Measurements from ENCODE around the gene C14orf119. TPM values are rescaled to one million over a fixed set of nuclear protein-coding genes. Genes with fewer than 3 reads are reported as not detected.

Gene C14orf119
- total RNA-seq, 1 experiment from 2014 or later: 54.5 TPM

GRCh38 chr14:23139874-23140273 is 44.6 kb downstream of the C14orf119 start:
- BruUV-seq (replicated peaks): no TSS peak
- H3K4me3 ChIP-seq (ENCODE audit: low read depth, low read length, poor library complexity, severe bottlenecking): no peak overlapping the region
- no peak overlapping the region for H3K27ac ChIP-seq (ENCODE audit: low read depth, low read length, poor library complexity, severe bottlenecking)
- peaks cover 40% of the 10 kb centered on the region for H3K4me1 ChIP-seq (ENCODE audit: insufficient read depth, low read length, poor library complexity, severe bottlenecking)
- H3K9me3 ChIP-seq (ENCODE audit: low read depth, low read length, poor library complexity, severe bottlenecking): no peaks in the 10 kb centered on the region
- POLR2A ChIA-PET (ENCODE audit: low non-redundant PET): no interaction called here
- no peaks in the 10 kb centered on the region for H3K36me3 ChIP-seq (ENCODE audit: insufficient read depth, low read length, poor library complexity, severe bottlenecking)
- intact Hi-C loops (cut with micrococcal nuclease; ENCODE audit: unreplicated experiment): no loop called here
- H3K27me3 ChIP-seq (replicated peaks; ENCODE audit: insufficient read depth, low read depth, low read length, poor library complexity): no peaks in the 10 kb centered on the region
- no peak for DNase-seq (ENCODE audit: low spot score)
- TF ChIP-seq EZH2 (IDR thresholded peaks at IDR 0.05; ENCODE audit: borderline replicate concordance, low read depth, low read length, poor library complexity, severe bottlenecking): no peak
- TF ChIP-seq CTCF (conservative IDR thresholded peaks at IDR 0.05; ENCODE audit: low read depth, low read length): no peak
- CTCF ChIA-PET: no interaction called here

- no TSS peak for BruUV-seq (replicated peaks)
- CTCF ChIA-PET: no interaction called here
- no peaks in the 10 kb centered on the region for H3K9me3 ChIP-seq (ENCODE audit: low read depth, low read length, poor library complexity, severe bottlenecking)
- H3K4me3 ChIP-seq (ENCODE audit: low read depth, low read length, poor library complexity, severe bottlenecking): no peak overlapping the region
- POLR2A ChIA-PET (ENCODE audit: low non-redundant PET): no interaction called here
- H3K27me3 ChIP-seq (replicated peaks; ENCODE audit: insufficient read depth, low read depth, low read length, poor library complexity): no peaks in the 10 kb centered on the region
- H3K4me1 ChIP-seq (ENCODE audit: insufficient read depth, low read length, poor library complexity, severe bottlenecking): peaks cover 40% of the 10 kb centered on the region
- peak overlapping the region; percentile 79 for H3K27ac ChIP-seq (ENCODE audit: low read depth, low read length, poor library complexity, severe bottlenecking)
- intact Hi-C loops (cut with micrococcal nuclease; ENCODE audit: unreplicated experiment): no loop called here
- TF ChIP-seq EZH2 (IDR thresholded peaks at IDR 0.05; ENCODE audit: borderline replicate concordance, low read depth, low read length, poor library complexity, severe bottlenecking): no peak
- no peak for DNase-seq (ENCODE audit: low spot score)
- H3K36me3 ChIP-seq (ENCODE audit: insufficient read depth, low read length, poor library complexity, severe bottlenecking): no peaks in the 10 kb centered on the region
Observed at GRCh38 chr14:23140371-23140770, 45.1 kb downstream of the C14orf119 start.

GRCh38 chr14:23141706-23142444 is 46.6 kb downstream of the C14orf119 start:
- Histone ChIP-seq H3K36me3 (ENCODE audit: insufficient read depth, low read length, poor library complexity, severe bottlenecking) (no peaks in the 10 kb centered on the region), H3K27me3 (replicated peaks; ENCODE audit: insufficient read depth, low read depth, low read length, poor library complexity) (no peaks in the 10 kb centered on the region), H3K4me1 (ENCODE audit: insufficient read depth, low read length, poor library complexity, severe bottlenecking) (peaks cover 40% of the 10 kb centered on the region), H3K4me3 (ENCODE audit: low read depth, low read length, poor library complexity, severe bottlenecking) (no peak overlapping the region), H3K27ac (ENCODE audit: low read depth, low read length, poor library complexity, severe bottlenecking) (peak overlapping the region; percentile 79), H3K9me3 (ENCODE audit: low read depth, low read length, poor library complexity, severe bottlenecking) (no peaks in the 10 kb centered on the region)
- BruUV-seq (replicated peaks): no TSS peak
- TF ChIP-seq CTCF (conservative IDR thresholded peaks at IDR 0.05; ENCODE audit: low read depth, low read length) (no peak), EZH2 (IDR thresholded peaks at IDR 0.05; ENCODE audit: borderline replicate concordance, low read depth, low read length, poor library complexity, severe bottlenecking) (no peak)
- peak; percentile 87 for DNase-seq (ENCODE audit: low spot score)
- intact Hi-C loops (cut with micrococcal nuclease; ENCODE audit: unreplicated experiment): no loop called here
- ChIA-PET POLR2A (ENCODE audit: low non-redundant PET) (interaction anchor here (0.5 to 1.0 kb wide), 2 partner anchors 13 to 43 kb away, joined by 4 to 7 read pairs; no protein-coding TSS in a partner anchor), CTCF (interaction anchor here (1.0 to 1.8 kb wide), 2 partner anchors 14 to 21 kb away, joined by 3 to 10 read pairs; no protein-coding TSS in a partner anchor)

Measured in A673 (cell line).